Uterus (tissue), 4 donors: ENCODE measurements around the gene CBR1. TPM values are rescaled to one million over a fixed set of nuclear protein-coding genes. Genes with fewer than 3 reads are reported as not detected.

Experiments used
- DNase-seq, 2 donors: peaks; one replicate each; pipeline ENCODE4 v3.0.0-alpha.2; 2019 to 2020
- H3K27ac ChIP-seq, 2 donors: fragments of 200-600 bp; sonication (generic); 1 replicate in 1 of 2; 2 replicates in 1 of 2; pipeline ENCODE4 v1.5.1; 2016 to 2018
- H3K27me3 ChIP-seq, 2 donors: fragments of 200-600 bp; sonication (generic); one replicate each; pipeline ENCODE4 v1.5.1; 2018 to 2019; ENCODE audit warnings: control low read depth in 1 of 2
- H3K36me3 ChIP-seq, 2 donors: fragments of 200-600 bp; sonication (generic); one replicate each; pipeline ENCODE4 v1.5.1; 2019; ENCODE audit warnings: control low read depth in 1 of 2
- H3K4me1 ChIP-seq, 2 donors: fragments of 200-600 bp; sonication (generic); one replicate each; pipeline ENCODE4 v1.5.1; 2018 to 2019; ENCODE audit warnings: control low read depth in 1 of 2
- H3K4me3 ChIP-seq, 2 donors: fragments of 200-600 bp; sonication (generic); 1 replicate in 1 of 2; 2 replicates in 1 of 2; pipeline ENCODE4 v1.5.1; 2018 to 2019; ENCODE audit warnings: mild to moderate bottlenecking in 1 of 2
- H3K9me3 ChIP-seq, 2 donors: fragments of 200-600 bp; sonication (generic); one replicate each; pipeline ENCODE4 v1.5.1; 2019; ENCODE audit warnings: control low read depth in 1 of 2
- POLR2A ChIP-seq, 2 donors: fragments of 450-650 bp; IDR thresholded peaks; one replicate each; pipeline ENCODE4 v1.6.1; 2016; ENCODE audit warnings: antibody characterized with exemption in 2 of 2, mild to moderate bottlenecking in 1 of 2, moderate library complexity in 1 of 2
- intact Hi-C: fragments of 100-400 bp; cut with DNase I; formaldehyde crosslinking; loops from one replicate; pipeline ENCODE4 v1.15.1; 2023; ENCODE audit warnings: low total_unique reads
- total RNA-seq, 4 donors: library from RNA; depleted of rRNA in 3 of 4; stranded (reverse); fragments of >200 nt in 3 of 4; gene quantifications; one replicate each; pipeline versions ENCODE4 v1.1.0 to v1.2.4, GENCODE V29; 2014 to 2023
- TF ChIP-seq, protein P1 (sequence below), 4 experiments: fragments of 200-600 bp in 2 of 4; fragments of 450-650 bp in 2 of 4; sonication (generic) in 2 of 4; IDR thresholded peaks; one replicate each; pipeline ENCODE4 v1.5.1; 2016 to 2019; ENCODE audit warnings: antibody characterized with exemption in 4 of 4, mild to moderate bottlenecking in 2 of 4, moderate library complexity in 1 of 4
- donor health status: DM: yes; HTN: yes; CAD: no.

CBR1 gene
- total RNA-seq, 4 donors from 2014 or later: 35.7 to 152 (median 57.9) TPM

DNA sequence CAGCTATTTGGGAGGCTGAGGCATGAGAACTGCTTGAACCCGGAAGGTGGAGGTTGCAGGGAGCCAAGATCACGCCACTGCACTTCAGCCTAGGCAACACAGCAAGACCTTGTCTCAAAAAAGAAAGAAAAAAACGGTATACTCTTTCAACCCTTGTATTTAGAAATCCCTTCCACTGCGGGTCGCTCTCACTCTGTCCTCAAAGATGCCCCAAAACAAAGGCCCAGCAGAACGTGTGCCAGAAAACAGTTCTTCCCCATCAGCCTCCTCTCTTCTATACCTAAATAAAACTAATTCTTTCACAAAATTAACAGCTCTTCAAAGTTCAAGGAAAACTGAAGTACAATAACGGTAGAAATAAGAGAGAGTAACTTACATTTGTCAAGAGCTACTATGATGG is 22.7 kb upstream of the CBR1 start:
- no peaks in the 10 kb centered on the region for H3K27me3 ChIP-seq
- no peaks in the 10 kb centered on the region for H3K9me3 ChIP-seq
- intact Hi-C loops: no loop called here
- DNase-seq: no peak
- H3K36me3 ChIP-seq: no peaks in the 10 kb centered on the region
- TF ChIP-seq, protein P1, sequence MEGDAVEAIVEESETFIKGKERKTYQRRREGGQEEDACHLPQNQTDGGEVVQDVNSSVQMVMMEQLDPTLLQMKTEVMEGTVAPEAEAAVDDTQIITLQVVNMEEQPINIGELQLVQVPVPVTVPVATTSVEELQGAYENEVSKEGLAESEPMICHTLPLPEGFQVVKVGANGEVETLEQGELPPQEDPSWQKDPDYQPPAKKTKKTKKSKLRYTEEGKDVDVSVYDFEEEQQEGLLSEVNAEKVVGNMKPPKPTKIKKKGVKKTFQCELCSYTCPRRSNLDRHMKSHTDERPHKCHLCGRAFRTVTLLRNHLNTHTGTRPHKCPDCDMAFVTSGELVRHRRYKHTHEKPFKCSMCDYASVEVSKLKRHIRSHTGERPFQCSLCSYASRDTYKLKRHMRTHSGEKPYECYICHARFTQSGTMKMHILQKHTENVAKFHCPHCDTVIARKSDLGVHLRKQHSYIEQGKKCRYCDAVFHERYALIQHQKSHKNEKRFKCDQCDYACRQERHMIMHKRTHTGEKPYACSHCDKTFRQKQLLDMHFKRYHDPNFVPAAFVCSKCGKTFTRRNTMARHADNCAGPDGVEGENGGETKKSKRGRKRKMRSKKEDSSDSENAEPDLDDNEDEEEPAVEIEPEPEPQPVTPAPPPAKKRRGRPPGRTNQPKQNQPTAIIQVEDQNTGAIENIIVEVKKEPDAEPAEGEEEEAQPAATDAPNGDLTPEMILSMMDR (IDR thresholded peaks at IDR 0.05): no peak
- TF ChIP-seq POLR2A (IDR thresholded peaks at IDR 0.05): no peak
- H3K4me3 ChIP-seq: no peak overlapping the region
- no peaks in the 10 kb centered on the region for H3K4me1 ChIP-seq
- no peak overlapping the region for H3K27ac ChIP-seq

DNA sequence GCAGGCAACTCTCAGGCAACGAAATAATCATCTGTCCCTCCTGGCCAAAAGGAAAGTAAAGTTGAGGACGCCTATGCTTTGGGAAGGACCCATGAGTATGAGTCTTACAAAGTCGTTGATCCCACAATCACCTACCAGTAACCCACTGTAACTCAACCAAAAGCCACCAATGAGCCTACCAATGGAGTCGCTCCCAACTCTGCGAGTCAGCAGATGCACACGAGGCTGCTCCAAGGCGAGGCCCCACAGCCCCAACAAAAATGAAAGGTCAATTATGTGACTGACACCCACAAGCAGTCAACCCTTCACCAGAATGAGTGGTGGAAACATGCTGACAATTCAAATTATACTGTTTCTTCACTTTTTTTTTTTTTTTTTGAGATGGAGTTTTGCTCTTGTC is 21.5 kb upstream of the CBR1 start:
- TF ChIP-seq POLR2A (IDR thresholded peaks at IDR 0.05): no peak
- TF ChIP-seq, protein P1 (IDR thresholded peaks at IDR 0.05): no peak
- Histone ChIP-seq H3K4me3 (no peak overlapping the region), H3K27me3 (no peaks in the 10 kb centered on the region), H3K27ac (no peak overlapping the region), H3K9me3 (no peaks in the 10 kb centered on the region), H3K4me1 (no peaks in the 10 kb centered on the region), H3K36me3 (no peaks in the 10 kb centered on the region)
- intact Hi-C loops: no loop called here
- DNase-seq: no peak

DNA sequence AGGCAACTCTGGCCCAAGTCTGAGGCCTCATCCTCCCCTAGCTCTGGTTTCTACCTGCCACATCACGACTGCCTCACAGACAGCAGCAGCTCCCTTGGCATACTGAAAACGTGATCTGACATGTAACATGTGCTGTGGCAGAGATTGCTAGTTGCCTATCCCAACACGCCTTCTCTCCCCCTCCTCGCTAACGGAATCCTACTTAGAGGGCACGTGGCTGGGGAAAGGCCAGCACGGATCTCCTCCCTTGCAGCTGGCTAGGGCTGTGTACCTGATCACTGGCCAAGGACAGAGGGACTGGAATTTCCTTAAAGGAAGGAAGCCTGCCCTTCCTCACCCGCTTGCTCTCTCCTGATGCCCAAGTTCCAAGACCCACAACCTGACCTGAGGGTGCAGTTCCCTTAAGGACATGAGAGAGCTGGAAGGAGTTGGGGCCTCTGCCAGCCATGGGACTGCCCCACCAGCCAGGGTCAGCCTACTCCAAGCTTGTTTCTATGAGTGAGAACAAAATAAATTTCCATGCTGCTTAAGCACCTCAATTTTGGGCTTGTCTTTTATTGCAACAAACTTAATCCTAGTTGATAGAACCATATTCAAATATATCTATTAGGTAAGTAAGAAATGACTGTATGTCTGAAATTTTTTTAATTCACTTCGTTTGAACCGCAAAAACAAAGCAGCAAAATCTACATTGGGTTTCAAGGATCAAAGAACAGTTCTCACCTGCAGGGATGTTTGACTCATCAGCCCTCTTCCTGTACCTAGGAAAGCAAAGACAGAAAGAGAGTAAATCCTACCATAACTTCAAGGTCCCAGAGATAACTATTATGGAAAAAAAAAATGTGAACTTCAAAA is 16.7 kb upstream of the CBR1 start:
- intact Hi-C loops: no loop called here
- Histone ChIP-seq H3K36me3 (no peaks in the 10 kb centered on the region), H3K4me1 (no peaks in the 10 kb centered on the region), H3K4me3 (no peak overlapping the region), H3K9me3 (no peaks in the 10 kb centered on the region), H3K27me3 (no peaks in the 10 kb centered on the region), H3K27ac (no peak overlapping the region)
- TF ChIP-seq, protein P1 (IDR thresholded peaks at IDR 0.05): no peak
- TF ChIP-seq POLR2A (IDR thresholded peaks at IDR 0.05): no peak
- DNase-seq: no peak

GRCh38 chr21:36053715-36054062 is 16.1 kb upstream of the CBR1 start:
- Histone ChIP-seq H3K4me1 (no peaks in the 10 kb centered on the region), H3K36me3 (no peaks in the 10 kb centered on the region)
- intact Hi-C loops: no loop called here

DNA sequence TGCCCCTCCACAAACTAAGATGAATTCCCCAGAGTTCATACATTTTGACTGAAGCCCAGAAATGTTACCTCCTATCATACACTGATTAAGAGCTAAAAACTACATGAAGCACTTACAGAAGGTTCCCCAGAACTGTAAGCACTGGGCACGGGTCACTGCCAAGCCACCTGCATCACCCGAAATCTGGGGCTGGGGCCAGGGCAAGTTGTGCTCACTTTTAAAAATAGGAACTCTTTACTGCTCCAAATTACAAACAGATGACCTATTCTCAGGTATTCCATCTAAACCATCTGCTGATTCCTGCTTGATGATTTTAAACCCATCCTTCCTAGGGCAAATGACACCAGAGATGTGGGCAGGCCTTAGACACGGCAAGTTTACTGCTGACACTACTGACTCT is 14.3 kb upstream of the CBR1 start:
- Histone ChIP-seq H3K4me3 (no peak overlapping the region), H3K4me1 (peaks cover 0 to 7% of the 10 kb centered on the region in 2 donors), H3K36me3 (no peaks in the 10 kb centered on the region), H3K9me3 (no peaks in the 10 kb centered on the region), H3K27ac (no peak overlapping the region), H3K27me3 (no peaks in the 10 kb centered on the region)
- DNase-seq: no peak
- intact Hi-C loops: no loop called here
- TF ChIP-seq, protein P1 (IDR thresholded peaks at IDR 0.05): no peak
- TF ChIP-seq POLR2A (IDR thresholded peaks at IDR 0.05): no peak

More at GRCh38 chr21:36053715-36054062, 16.1 kb upstream of the CBR1 start:
- Histone ChIP-seq H3K27me3 (no peaks in the 10 kb centered on the region), H3K9me3 (no peaks in the 10 kb centered on the region), H3K27ac (no peak overlapping the region), H3K4me3 (no peak overlapping the region)
- DNase-seq: no peak
- no peak for TF ChIP-seq POLR2A (IDR thresholded peaks at IDR 0.05)
- TF ChIP-seq, protein P1 (IDR thresholded peaks at IDR 0.05): no peak
